Subcutaneous adipose tissue (tissue), 4 donors: Measurements from ENCODE around the gene HADH. TPM values are rescaled to one million over a fixed set of nuclear protein-coding genes. Genes with fewer than 3 reads are reported as not detected.

Experiments used
- CTCF ChIP-seq: fragments of 450-650 bp; IDR thresholded peaks from one replicate; pipeline ENCODE4 v1.5.1; 2016; ENCODE audit warnings: low read depth, mild to moderate bottlenecking, control low read depth, antibody characterized with exemption, moderate library complexity
- total RNA-seq, 4 donors: library from RNA; depleted of rRNA; stranded (reverse); fragments of >200 nt; gene quantifications; one replicate each; pipeline ENCODE4 v1.1.0, GENCODE V29; 2016

HADH gene
- total RNA-seq, 4 donors from 2014 or later: 184 to 303 (median 188) TPM

DNA sequence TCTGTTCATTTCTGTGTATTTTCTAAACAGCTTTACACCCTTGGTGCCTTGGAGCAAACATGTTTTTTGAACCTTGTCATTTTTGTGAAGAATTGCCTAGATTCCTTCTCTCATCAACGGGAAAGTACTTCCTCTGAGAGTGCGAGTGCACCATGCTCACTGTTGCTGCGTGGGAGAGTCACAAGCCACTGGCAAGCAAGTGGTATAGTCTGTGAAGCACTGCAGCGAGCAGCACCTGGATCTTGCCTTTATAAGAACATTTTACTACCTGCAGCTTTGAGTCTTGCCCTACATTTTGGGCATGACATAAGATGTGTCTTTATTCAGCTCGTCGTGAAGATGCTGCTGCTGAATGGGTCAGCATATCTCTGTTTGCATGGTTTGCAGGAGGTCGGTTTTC is 44.9 kb downstream of the HADH start:
- TF ChIP-seq CTCF: no peak

GRCh38 chr4:108035691-108036090 is 46.0 kb downstream of the HADH start:
- TF ChIP-seq CTCF: no peak

- no peak for TF ChIP-seq CTCF
These were observed 46.5 kb downstream of the HADH start for GRCh38 chr4:108036213-108036612.

DNA sequence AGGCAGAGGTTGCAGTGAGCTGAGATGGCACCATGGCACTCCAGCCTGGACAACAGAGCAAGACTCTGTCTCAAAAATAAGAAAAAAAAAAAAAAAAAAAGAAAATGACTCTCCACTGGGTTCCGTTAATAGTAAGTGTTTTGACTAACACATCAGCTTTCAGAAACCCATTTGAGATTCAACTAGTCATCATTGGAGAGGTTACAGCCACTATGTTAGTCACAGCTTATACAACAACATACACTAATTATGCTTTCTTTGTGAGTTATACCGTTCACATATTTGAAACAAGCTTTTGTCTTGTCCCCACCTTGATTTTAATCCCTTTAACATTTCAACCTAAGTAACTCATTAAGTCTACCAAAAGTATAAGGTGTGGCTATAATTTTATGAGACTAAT is 48.2 kb downstream of the HADH start:
- TF ChIP-seq CTCF: no peak

DNA sequence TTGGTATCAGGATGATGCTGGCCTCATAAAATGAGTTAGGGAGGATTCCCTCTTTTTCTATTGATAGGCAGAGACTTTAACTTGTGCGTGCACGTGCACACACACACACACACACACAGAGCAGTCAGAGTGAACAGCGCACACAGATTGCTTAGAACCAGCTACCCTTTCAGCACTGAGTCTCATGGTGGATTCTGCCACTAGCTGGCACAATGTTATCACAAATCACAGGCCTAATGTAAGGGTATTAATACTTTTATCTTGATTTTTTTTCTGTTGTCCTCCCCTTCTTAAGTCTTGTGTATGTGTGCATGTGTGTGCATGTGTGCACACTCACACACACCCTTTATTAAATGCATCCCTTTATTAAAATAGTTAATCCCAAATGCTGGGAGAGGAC is 53.2 kb downstream of the HADH start:
- no peak for TF ChIP-seq CTCF

DNA sequence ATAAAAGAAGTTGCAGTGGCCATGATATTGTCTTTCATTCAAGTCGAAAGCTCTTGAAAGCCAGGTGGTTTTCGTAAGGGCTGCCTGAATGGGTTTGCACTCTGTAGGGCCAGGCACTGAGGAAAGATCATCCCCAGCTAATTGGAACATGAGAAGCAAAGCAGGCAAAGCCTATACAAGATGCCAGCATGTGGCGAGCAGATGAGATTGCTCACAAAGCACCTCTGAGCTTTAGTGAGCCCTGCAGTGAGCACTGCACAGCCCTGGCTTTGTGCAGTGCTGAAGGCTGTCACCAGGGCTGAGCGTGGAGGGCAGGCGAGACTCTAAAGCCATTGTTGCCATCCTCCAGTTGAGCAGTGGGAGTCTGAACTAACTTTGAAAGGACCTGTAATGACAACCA is 53.8 kb downstream of the HADH start:
- no peak for TF ChIP-seq CTCF

DNA sequence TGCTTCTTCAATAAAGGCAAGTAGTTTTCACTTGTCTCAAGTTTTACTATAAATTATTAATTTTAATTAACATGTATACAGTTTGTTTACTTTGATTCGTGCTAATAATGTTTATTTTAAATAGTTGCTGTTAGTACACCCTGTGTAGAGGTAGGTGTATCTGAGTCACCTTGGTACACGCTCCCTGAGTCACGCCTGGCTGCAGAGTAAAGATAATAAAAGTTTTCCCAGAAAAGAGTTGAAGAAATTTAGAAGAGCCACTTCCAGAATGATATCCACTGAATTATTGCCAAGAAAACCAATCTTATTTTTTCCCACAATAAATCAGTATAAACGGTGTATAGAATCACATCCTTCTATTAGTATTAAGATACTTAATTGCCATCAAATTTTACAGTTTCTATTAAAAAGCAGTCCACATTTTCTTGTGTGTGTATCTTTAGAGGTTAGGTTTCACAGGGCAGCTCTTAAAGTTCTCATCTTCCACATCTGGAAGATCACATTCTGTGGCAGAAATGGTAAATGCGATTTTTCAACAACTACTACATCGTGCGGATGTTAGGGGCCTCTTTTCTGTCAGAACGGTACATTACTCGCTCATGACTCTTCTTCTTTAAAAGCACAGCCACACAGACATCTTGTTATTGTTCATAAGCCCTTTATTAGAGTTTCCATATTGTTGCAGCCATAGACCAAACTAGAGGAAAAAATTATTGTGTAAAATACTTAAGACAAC is 55.4 kb downstream of the HADH start:
- TF ChIP-seq CTCF: no peak
